ENCODE measurements around the gene UBQLN2. TPM values are rescaled to one million over a fixed set of nuclear protein-coding genes. Genes with fewer than 3 reads are reported as not detected.

The UBQLN2 gene
- total and polyA plus RNA-seq, 2 experiments from 2014 or later, result 21.2 to 39.5 TPM

DNA sequence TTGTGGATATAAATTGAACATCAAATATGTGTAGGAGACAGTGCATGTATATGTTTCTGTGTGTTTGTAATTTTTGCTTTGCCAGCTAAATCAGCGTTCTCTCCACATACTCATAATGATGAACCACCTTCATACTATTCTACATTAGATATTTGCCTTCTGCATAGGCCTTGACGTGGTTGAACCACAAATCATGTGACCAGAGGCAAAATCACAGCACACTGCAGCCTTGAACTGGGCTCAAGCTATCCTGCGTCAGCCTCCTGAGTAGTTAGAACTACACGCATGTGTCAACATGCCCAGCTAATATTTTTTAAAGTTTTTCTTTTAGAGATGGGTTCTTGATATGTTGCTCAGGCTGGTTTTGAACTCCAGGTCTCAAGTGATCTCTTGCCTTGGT is 9.5 kb downstream of the UBQLN2 start:
- H3K79me2 ChIP-seq, result peaks cover 12% of the 10 kb centered on the region
- H2AFZ ChIP-seq, result no peak overlapping the region
- peaks cover 3% of the 10 kb centered on the region for H4K20me1 ChIP-seq (ENCODE audit: insufficient read depth, poor library complexity, severe bottlenecking)
- no peak overlapping the region for H3K4me3 ChIP-seq
- H3K4me1 ChIP-seq (ENCODE audit: insufficient read depth), result no peaks in the 10 kb centered on the region
- no peak for DNase-seq (ENCODE audit: low spot score)
- no peak overlapping the region for H3K4me2 ChIP-seq
- no peaks in the 10 kb centered on the region for H3K27me3 ChIP-seq
- no peak for TF ChIP-seq CTCF (IDR thresholded peaks at IDR 0.05; ENCODE audit: poor library complexity)
- no peak for TF ChIP-seq EZH2 (IDR thresholded peaks at IDR 0.05; ENCODE audit: borderline replicate concordance)
- TF ChIP-seq EZH2phosphoT487 (IDR thresholded peaks at IDR 0.05; ENCODE audit: low read depth, severe bottlenecking, unreplicated experiment), result no peak
- no peaks in the 10 kb centered on the region for H3K9me3 ChIP-seq (ENCODE audit: low read depth)
- H3K27ac ChIP-seq, result no peak overlapping the region
- no peaks in the 10 kb centered on the region for H3K9me2 ChIP-seq (replicated peaks; ENCODE audit: insufficient read depth)
- WGBS (ENCODE audit: low lambda C conversion rate, missing lambda C conversion rate), result 82% methylated on average over 4 of the region's 4 CpGs
- H3K36me3 ChIP-seq (replicated peaks; ENCODE audit: insufficient read depth, low read depth), result no peaks in the 10 kb centered on the region

DNA sequence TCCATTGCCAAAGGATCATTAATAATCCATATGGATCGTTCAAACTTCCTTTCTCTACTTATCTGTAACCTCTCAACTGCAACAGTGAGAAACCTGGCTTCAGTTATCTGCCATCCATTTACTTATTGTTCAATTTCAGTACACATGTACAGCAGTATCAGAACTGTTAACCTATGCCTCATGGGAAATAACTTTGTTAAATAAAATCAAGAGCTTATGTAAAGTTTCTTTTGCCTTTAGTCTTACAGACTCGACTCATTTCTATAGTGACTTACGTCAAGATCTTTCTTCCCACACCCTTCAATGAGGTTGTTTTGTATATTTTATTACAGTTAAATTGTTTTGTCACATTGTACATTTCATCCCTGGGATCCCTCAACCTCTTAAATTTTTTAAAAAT is 11.4 kb downstream of the UBQLN2 start:
- H3K79me2 ChIP-seq, result peaks cover 12% of the 10 kb centered on the region
- no peak for DNase-seq (ENCODE audit: low spot score)
- no peak overlapping the region for H3K4me3 ChIP-seq
- H2AFZ ChIP-seq, result no peak overlapping the region
- H3K4me2 ChIP-seq, result no peak overlapping the region
- no peak overlapping the region for H3K27ac ChIP-seq
- H3K36me3 ChIP-seq (replicated peaks; ENCODE audit: insufficient read depth, low read depth), result no peaks in the 10 kb centered on the region
- no peaks in the 10 kb centered on the region for H3K4me1 ChIP-seq (ENCODE audit: insufficient read depth)
- WGBS (ENCODE audit: low lambda C conversion rate, missing lambda C conversion rate), result 76% methylated on average over 3 of the region's 3 CpGs
- no peak for TF ChIP-seq CTCF (IDR thresholded peaks at IDR 0.05; ENCODE audit: poor library complexity)
- TF ChIP-seq EZH2 (IDR thresholded peaks at IDR 0.05; ENCODE audit: borderline replicate concordance), result no peak
- no peak for TF ChIP-seq EZH2phosphoT487 (IDR thresholded peaks at IDR 0.05; ENCODE audit: low read depth, severe bottlenecking, unreplicated experiment)
- peaks cover 6% of the 10 kb centered on the region for H3K9me3 ChIP-seq (ENCODE audit: low read depth)
- no peaks in the 10 kb centered on the region for H3K9me2 ChIP-seq (replicated peaks; ENCODE audit: insufficient read depth)
- H3K27me3 ChIP-seq, result no peaks in the 10 kb centered on the region
- no peaks in the 10 kb centered on the region for H4K20me1 ChIP-seq (ENCODE audit: insufficient read depth, poor library complexity, severe bottlenecking)

DNA sequence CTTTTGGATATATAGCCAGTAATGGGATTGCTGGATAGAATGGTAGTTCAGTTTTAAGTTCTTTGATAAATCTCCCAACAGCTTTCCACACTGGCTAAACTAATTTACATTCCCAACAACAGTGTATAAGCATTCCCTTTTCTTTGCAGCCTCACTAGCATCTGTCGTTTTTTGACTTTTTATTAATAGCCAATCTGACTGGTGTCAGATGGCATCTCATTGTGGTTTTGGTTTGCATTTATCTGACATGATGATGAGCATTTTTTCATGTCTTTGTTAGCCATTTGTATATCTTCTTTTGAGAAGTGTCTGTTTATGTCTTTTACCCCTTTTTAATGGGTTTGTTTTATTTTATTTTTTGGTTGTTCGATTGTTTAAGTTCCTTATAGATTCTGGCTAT is 13.3 kb downstream of the UBQLN2 start:
- TF ChIP-seq EZH2phosphoT487 (IDR thresholded peaks at IDR 0.05; ENCODE audit: low read depth, severe bottlenecking, unreplicated experiment) (no peak), EZH2 (IDR thresholded peaks at IDR 0.05; ENCODE audit: borderline replicate concordance) (no peak), CTCF (IDR thresholded peaks at IDR 0.05; ENCODE audit: poor library complexity) (no peak)
- no peaks in the 10 kb centered on the region for H3K9me2 ChIP-seq (replicated peaks; ENCODE audit: insufficient read depth)
- H2AFZ ChIP-seq, result no peak overlapping the region
- H3K9me3 ChIP-seq (ENCODE audit: low read depth), result peaks cover 12% of the 10 kb centered on the region
- H3K4me2 ChIP-seq, result no peak overlapping the region
- no peaks in the 10 kb centered on the region for H3K36me3 ChIP-seq (replicated peaks; ENCODE audit: insufficient read depth, low read depth)
- H3K4me3 ChIP-seq, result no peak overlapping the region
- no peaks in the 10 kb centered on the region for H4K20me1 ChIP-seq (ENCODE audit: insufficient read depth, poor library complexity, severe bottlenecking)
- no peak for DNase-seq (ENCODE audit: low spot score)
- WGBS (ENCODE audit: low lambda C conversion rate, missing lambda C conversion rate), result 61% methylated on average over 2 of the region's 2 CpGs
- H3K4me1 ChIP-seq (ENCODE audit: insufficient read depth), result no peaks in the 10 kb centered on the region
- H3K27me3 ChIP-seq, result no peaks in the 10 kb centered on the region
- peaks cover 16% of the 10 kb centered on the region for H3K79me2 ChIP-seq
- H3K27ac ChIP-seq, result no peak overlapping the region
